ENCODE results near the gene ETS1.

GRCh38 chr11:128522943-128523518 is 64.3 kb downstream of the ETS1 start:
- TF ChIP-seq CTCF (IDR thresholded peaks at IDR 0.05) = no peak
- TF ChIP-seq POLR2A (IDR thresholded peaks at IDR 0.05) = no peak

All from adrenal gland (tissue), 5 donors.